ENCODE measurements around the gene STAT2. TPM values are rescaled to one million over a fixed set of nuclear protein-coding genes. Genes with fewer than 3 reads are reported as not detected.

Gene STAT2
- total and polyA plus RNA-seq, 8 donors, result 22.6 to 245 (median 92.6) TPM

GRCh38 chr12:56375598-56376434, 15.9 kb upstream of the STAT2 start:
- Histone ChIP-seq H3K27me3 (no peaks in the 10 kb centered on the region), H3K9me3 (no peaks in the 10 kb centered on the region), H3K4me1 (no peaks in the 10 kb centered on the region), H3K27ac (no peak overlapping the region), H3K36me3 (no peaks in the 10 kb centered on the region), H3K4me3 (no peak overlapping the region)
- intact Hi-C loops (cut with DNase I; ENCODE audit: low total_unique reads), result no loop called here
- TF ChIP-seq, protein P1, sequence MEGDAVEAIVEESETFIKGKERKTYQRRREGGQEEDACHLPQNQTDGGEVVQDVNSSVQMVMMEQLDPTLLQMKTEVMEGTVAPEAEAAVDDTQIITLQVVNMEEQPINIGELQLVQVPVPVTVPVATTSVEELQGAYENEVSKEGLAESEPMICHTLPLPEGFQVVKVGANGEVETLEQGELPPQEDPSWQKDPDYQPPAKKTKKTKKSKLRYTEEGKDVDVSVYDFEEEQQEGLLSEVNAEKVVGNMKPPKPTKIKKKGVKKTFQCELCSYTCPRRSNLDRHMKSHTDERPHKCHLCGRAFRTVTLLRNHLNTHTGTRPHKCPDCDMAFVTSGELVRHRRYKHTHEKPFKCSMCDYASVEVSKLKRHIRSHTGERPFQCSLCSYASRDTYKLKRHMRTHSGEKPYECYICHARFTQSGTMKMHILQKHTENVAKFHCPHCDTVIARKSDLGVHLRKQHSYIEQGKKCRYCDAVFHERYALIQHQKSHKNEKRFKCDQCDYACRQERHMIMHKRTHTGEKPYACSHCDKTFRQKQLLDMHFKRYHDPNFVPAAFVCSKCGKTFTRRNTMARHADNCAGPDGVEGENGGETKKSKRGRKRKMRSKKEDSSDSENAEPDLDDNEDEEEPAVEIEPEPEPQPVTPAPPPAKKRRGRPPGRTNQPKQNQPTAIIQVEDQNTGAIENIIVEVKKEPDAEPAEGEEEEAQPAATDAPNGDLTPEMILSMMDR (IDR thresholded peaks at IDR 0.05), result no peak
- no peak for TF ChIP-seq POLR2AphosphoS5 (IDR thresholded peaks at IDR 0.05)
- TF ChIP-seq EP300 (IDR thresholded peaks at IDR 0.05), result no peak
- TF ChIP-seq POLR2A (IDR thresholded peaks at IDR 0.05), result no peak
- 73 to 87% (median 83%) methylated on average over 11 of the region's 11 CpGs for WGBS, 5 donors
- no peak for DNase-seq

GRCh38 chr12:56374726-56375597, 15.1 kb upstream of the STAT2 start:
- H3K4me1 ChIP-seq, result no peaks in the 10 kb centered on the region
- TF ChIP-seq, protein P1 (IDR thresholded peaks at IDR 0.05), result no peak
- 70 to 77% (median 72%) methylated on average over 7 of the region's 7 CpGs for WGBS, 5 donors
- no peak overlapping the region for H3K27ac ChIP-seq
- H3K9me3 ChIP-seq, result no peaks in the 10 kb centered on the region
- DNase-seq, result no peak
- intact Hi-C loops (cut with DNase I; ENCODE audit: low total_unique reads), result no loop called here
- no peak overlapping the region for H3K4me3 ChIP-seq
- H3K36me3 ChIP-seq, result no peaks in the 10 kb centered on the region
- H3K27me3 ChIP-seq, result no peaks in the 10 kb centered on the region

GRCh38 chr12:56373515-56373914, 13.6 kb upstream of the STAT2 start:
- H3K4me3 ChIP-seq, result no peak overlapping the region
- H3K9me3 ChIP-seq, result no peaks in the 10 kb centered on the region
- H3K27me3 ChIP-seq, result no peaks in the 10 kb centered on the region
- intact Hi-C loops (cut with DNase I; ENCODE audit: low total_unique reads), result no loop called here
- TF ChIP-seq, protein P1 (IDR thresholded peaks at IDR 0.05), result no peak
- no peak for TF ChIP-seq POLR2AphosphoS5 (IDR thresholded peaks at IDR 0.05)
- TF ChIP-seq EP300 (IDR thresholded peaks at IDR 0.05), result no peak
- no peak for TF ChIP-seq POLR2A (IDR thresholded peaks at IDR 0.05)
- no peaks in the 10 kb centered on the region for H3K36me3 ChIP-seq
- 89 to 100% (median 98%) methylated on average over 1 of the region's 1 CpG for WGBS, 5 donors
- no peaks in the 10 kb centered on the region for H3K4me1 ChIP-seq
- no peak overlapping the region for H3K27ac ChIP-seq
- no peak for DNase-seq

DNA sequence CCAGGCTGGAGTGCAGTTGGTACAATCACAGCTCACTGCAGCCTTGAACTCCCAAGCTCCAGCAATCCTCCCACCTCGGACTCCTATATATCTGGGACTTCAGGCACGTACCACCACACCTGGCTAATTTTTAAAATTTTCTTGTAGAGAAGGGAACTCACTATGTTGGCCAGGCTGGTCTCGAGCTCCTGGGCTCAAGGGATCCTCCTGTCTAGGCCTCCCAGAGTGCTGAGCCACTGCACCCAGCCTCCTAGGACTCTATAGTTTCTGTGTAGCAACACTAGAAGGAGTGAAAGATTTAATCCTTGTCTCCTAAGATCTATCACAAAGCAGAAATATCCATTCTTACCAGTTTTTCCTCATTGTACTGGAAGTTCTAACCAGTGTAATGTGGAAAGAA, 7.0 kb upstream of the STAT2 start:
- Histone ChIP-seq H3K4me3 (no peak overlapping the region), H3K36me3 (no peaks in the 10 kb centered on the region), H3K27me3 (no peaks in the 10 kb centered on the region), H3K9me3 (no peaks in the 10 kb centered on the region), H3K4me1 (no peaks in the 10 kb centered on the region), H3K27ac (no peak overlapping the region)
- WGBS, 5 donors, result 80 to 92% (median 88%) methylated on average over 3 of the region's 3 CpGs
- DNase-seq, result no peak
- intact Hi-C loops (cut with DNase I; ENCODE audit: low total_unique reads), result loop anchor here (10.0 kb wide), 1 partner anchor 88 kb away; the partner anchor contains the start of gene MIP
- TF ChIP-seq POLR2A (IDR thresholded peaks at IDR 0.05) (no peak), EP300 (IDR thresholded peaks at IDR 0.05) (no peak), POLR2AphosphoS5 (IDR thresholded peaks at IDR 0.05) (no peak)
- TF ChIP-seq, protein P1 (IDR thresholded peaks at IDR 0.05), result no peak

Measured in stomach (tissue), 9 donors.